Caco-2 (cell line): ENCODE data around the gene ATXN1. TPM values are rescaled to one million over a fixed set of nuclear protein-coding genes. Genes with fewer than 3 reads are reported as not detected.

Source experiments
- BruUV-seq: library from RNA; stranded (reverse); fragments of 400-500 nt; replicated peaks from 2 replicates; lab custom pipeline; 2021; lab: Mats Ljungman, UMichigan
- CTCF ChIA-PET: fragments of 300-600 bp; sonication (Branson Sonifier 250); formaldehyde crosslinking; loops from one replicate; lab custom pipeline; 2022; ENCODE audit warnings: antibody characterized with exemption; lab: Charles Lee
- POLR2A ChIA-PET: fragments of 300-600 bp; sonication (Branson Sonifier 250); formaldehyde crosslinking; loops from one replicate; lab custom pipeline; 2022; ENCODE audit warnings: antibody characterized with exemption; lab: Charles Lee
- DNase-seq, 2 experiments: peaks; one replicate each; pipeline versions ENCODE4 v3.0.0 to v3.0.0-alpha.2; 2020 to 2022
- H3K27me3 ChIP-seq: replicated peaks from 2 replicates; pipeline ENCODE4 v1.6.0; 2011; ENCODE audit warnings: low read length; ENCODE audit not compliant: control insufficient read depth, insufficient read depth
- H3K36me3 ChIP-seq: 2 replicates; pipeline ENCODE4 v1.5.1; 2011; ENCODE audit warnings: low read length; ENCODE audit not compliant: control insufficient read depth, insufficient read depth
- H3K4me1 ChIP-seq: fragments of 250-450 bp; sonication (Bioruptor Pico); 2 replicates; pipeline ENCODE4 v1.5.1; 2020; ENCODE audit warnings: mild to moderate bottlenecking
- H3K4me3 ChIP-seq: 2 replicates; pipeline ENCODE4 v1.5.1; 2011; ENCODE audit warnings: low read depth, mild to moderate bottlenecking, control low read depth, low read length
- H3K9me3 ChIP-seq: fragments of 250-450 bp; sonication (Bioruptor Pico); 2 replicates; pipeline ENCODE4 v1.5.1; 2020; ENCODE audit warnings: mild to moderate bottlenecking, moderate library complexity
- H3K27ac Mint-ChIP-seq: one replicate; pipeline ENCODE4 v1.8.0; 2022; ENCODE audit warnings: mixed read lengths; ENCODE audit not compliant: unreplicated experiment
- H3K27me3 Mint-ChIP-seq: one replicate; pipeline ENCODE4 v1.8.0; 2022; ENCODE audit warnings: mixed read lengths; ENCODE audit not compliant: insufficient read depth, unreplicated experiment
- H3K36me3 Mint-ChIP-seq: one replicate; pipeline ENCODE4 v1.8.0; 2022; ENCODE audit warnings: mild to moderate bottlenecking, mixed read lengths; ENCODE audit not compliant: insufficient read depth, unreplicated experiment
- H3K4me1 Mint-ChIP-seq: one replicate; pipeline ENCODE4 v1.8.0; 2022; ENCODE audit warnings: low read depth, mixed read lengths; ENCODE audit not compliant: unreplicated experiment
- H3K4me3 Mint-ChIP-seq: one replicate; pipeline ENCODE4 v1.8.0; 2022; ENCODE audit warnings: mild to moderate bottlenecking, moderate library complexity, mixed read lengths; ENCODE audit not compliant: unreplicated experiment
- H3K9me3 Mint-ChIP-seq: one replicate; pipeline ENCODE4 v1.8.0; 2022; ENCODE audit warnings: mixed read lengths; ENCODE audit not compliant: unreplicated experiment
- CTCF ChIP-seq, 2 experiments: fragments of 200-600 bp in 1 of 2; IDR thresholded peaks; 1 replicate in 1 of 2; 2 replicates in 1 of 2; pipeline versions ENCODE4 v1.5.1 to v1.8.0; 2011 to 2022; ENCODE audit warnings: antibody characterized with exemption in 1 of 2, control low read depth in 1 of 2, inconsistent platforms in 1 of 2, low read depth in 1 of 2, low read length in 1 of 2, mild to moderate bottlenecking in 1 of 2, moderate library complexity in 1 of 2; ENCODE audit not compliant: insufficient read depth in 1 of 2, severe bottlenecking in 1 of 2, unreplicated experiment in 1 of 2
- intact Hi-C: fragments of 100-400 bp; cut with micrococcal nuclease; formaldehyde crosslinking; loops from one replicate; pipeline ENCODE4 v1.10.0; 2022; ENCODE audit not compliant: unreplicated experiment
- total RNA-seq: library from RNA; stranded (reverse); gene quantifications from 2 replicates; pipeline ENCODE4 v1.2.3, GENCODE V29; 2022

The ATXN1 gene
- total RNA-seq, 1 experiment from 2014 or later, result 14.2 TPM

- no TSS peak for BruUV-seq
- Histone ChIP-seq H3K27me3 (no peaks in the 10 kb centered on the region), H3K9me3 (no peaks in the 10 kb centered on the region), H3K36me3 (no peaks in the 10 kb centered on the region), H3K4me1 (0 out of 2 replicates have a peak, but pooled peaks cover 3% of the 10 kb centered on the region), H3K4me3 (no peak overlapping the region)
- no peak for DNase-seq
- Mint-ChIP-seq H3K4me3 (no peak overlapping the region), H3K36me3 (no peaks in the 10 kb centered on the region), H3K27ac (no peak overlapping the region), H3K4me1 (peaks cover 10% of the 10 kb centered on the region), H3K27me3 (no peaks in the 10 kb centered on the region), H3K9me3 (no peaks in the 10 kb centered on the region)
- POLR2A ChIA-PET, result no interaction called here
- intact Hi-C loops, result no loop called here
- CTCF ChIA-PET, result no interaction called here
- no peak for TF ChIP-seq CTCF (IDR thresholded peaks at IDR 0.05; ENCODE audit: insufficient read depth in 1 of 2, low read depth in 1 of 2, low read length in 1 of 2, severe bottlenecking in 1 of 2, unreplicated experiment in 1 of 2)
These were observed 43.9 kb downstream of the ATXN1 start for GRCh38 chr6:16717275-16717942.

DNA sequence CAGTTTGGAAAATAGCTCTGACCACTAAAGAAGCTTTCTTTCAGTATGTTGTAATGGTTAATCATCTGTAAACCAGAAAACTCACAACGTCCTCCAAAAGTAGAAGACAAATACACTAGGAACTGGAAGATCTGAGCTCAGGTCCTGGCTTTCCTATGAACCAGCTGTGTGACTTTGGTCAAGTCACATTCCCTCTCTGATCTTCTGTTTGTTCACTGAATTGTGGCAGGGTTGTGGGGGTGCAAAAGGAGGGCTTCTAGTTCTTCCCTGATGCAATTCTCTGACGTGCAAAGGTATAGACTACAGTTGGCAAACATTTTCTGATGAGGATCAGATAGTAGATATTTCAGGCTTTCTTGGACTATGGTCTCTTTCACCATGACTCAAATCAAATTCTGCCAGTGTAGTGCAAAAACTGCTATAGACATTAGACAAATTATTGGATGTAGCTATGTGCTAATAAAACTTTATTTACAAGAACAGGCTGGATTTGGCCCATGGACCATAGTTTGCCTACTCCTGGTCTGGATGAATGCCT is 44.9 kb downstream of the ATXN1 start:
- DNase-seq, result no peak
- intact Hi-C loops, result no loop called here
- Mint-ChIP-seq H3K4me3 (no peak overlapping the region), H3K27me3 (no peaks in the 10 kb centered on the region), H3K4me1 (peaks cover 20% of the 10 kb centered on the region), H3K36me3 (no peaks in the 10 kb centered on the region), H3K9me3 (no peaks in the 10 kb centered on the region), H3K27ac (no peak overlapping the region)
- H3K27me3 ChIP-seq, result no peaks in the 10 kb centered on the region
- ChIA-PET CTCF (no interaction called here), POLR2A (no interaction called here)
- H3K4me3 ChIP-seq, result no peak overlapping the region
- no peaks in the 10 kb centered on the region for H3K9me3 ChIP-seq
- TF ChIP-seq CTCF (IDR thresholded peaks at IDR 0.05; ENCODE audit: insufficient read depth in 1 of 2, low read depth in 1 of 2, low read length in 1 of 2, severe bottlenecking in 1 of 2, unreplicated experiment in 1 of 2), result no peak
- H3K36me3 ChIP-seq, result no peaks in the 10 kb centered on the region
- BruUV-seq, result no TSS peak
- 0 out of 2 replicates have a peak, but pooled peaks cover 3% of the 10 kb centered on the region for H3K4me1 ChIP-seq

DNA sequence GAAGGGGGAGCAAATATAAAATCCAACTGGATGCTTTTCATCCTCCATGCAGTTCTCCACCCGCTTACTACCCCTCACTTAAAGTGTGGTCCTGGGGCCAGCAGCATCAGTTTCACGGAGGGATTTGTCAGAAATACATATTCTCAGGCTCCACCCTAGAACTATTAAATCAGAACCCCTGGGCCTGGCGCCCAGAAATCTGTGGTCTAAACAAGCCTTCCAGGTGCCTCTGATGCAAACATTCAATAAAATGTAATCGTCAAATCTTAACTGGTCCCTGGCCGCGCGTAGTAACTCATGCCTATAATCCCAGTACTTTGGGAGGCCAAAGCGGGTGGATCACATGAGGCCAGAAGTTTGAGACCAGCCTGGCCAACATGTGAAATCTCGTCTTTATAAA is 47.7 kb downstream of the ATXN1 start:
- ChIA-PET POLR2A (no interaction called here), CTCF (interaction anchor here (0.7 kb wide), 1 partner anchor 57 kb away, joined by 4 read pairs; no protein-coding TSS in a partner anchor)
- TF ChIP-seq CTCF (IDR thresholded peaks at IDR 0.05; ENCODE audit: insufficient read depth in 1 of 2, low read depth in 1 of 2, low read length in 1 of 2, severe bottlenecking in 1 of 2, unreplicated experiment in 1 of 2), result no peak
- H3K9me3 Mint-ChIP-seq, result no peaks in the 10 kb centered on the region
- intact Hi-C loops, result no loop called here
- H3K27ac Mint-ChIP-seq, result no peak overlapping the region
- BruUV-seq, result no TSS peak
- Histone ChIP-seq H3K4me1 (0 out of 2 replicates have a peak, but pooled peaks cover 3% of the 10 kb centered on the region), H3K36me3 (no peaks in the 10 kb centered on the region), H3K9me3 (no peaks in the 10 kb centered on the region), H3K4me3 (no peak overlapping the region), H3K27me3 (no peaks in the 10 kb centered on the region)
- H3K36me3 Mint-ChIP-seq, result no peaks in the 10 kb centered on the region
- no peak overlapping the region for H3K4me3 Mint-ChIP-seq
- DNase-seq, result no peak
- peaks cover 20% of the 10 kb centered on the region for H3K4me1 Mint-ChIP-seq
- H3K27me3 Mint-ChIP-seq, result no peaks in the 10 kb centered on the region
